ENCODE results near the gene PLCB3. TPM values are rescaled to one million over a fixed set of nuclear protein-coding genes. Genes with fewer than 3 reads are reported as not detected.
"Not testable (repeated sequence)": the region's sequence is repeated elsewhere in the genome, so short reads cannot be mapped to it uniquely, and the experiment has no call there.

Gene PLCB3
- total and polyA plus RNA-seq, 4 donors, result 12.7 to 16.9 (median 14.5) TPM

GRCh38 chr11:64307795-64308194, 56.5 kb downstream of the PLCB3 start:
- not testable (repeated sequence) for H3K27ac ChIP-seq (ENCODE audit: low read depth, low read length)
- H3K36me3 ChIP-seq (ENCODE audit: control insufficient read depth, insufficient read depth, low read length), result peaks cover 16% of the 10 kb centered on the region

GRCh38 chr11:64312947-64313346, 61.6 kb downstream of the PLCB3 start:
- H3K36me3 ChIP-seq (ENCODE audit: control insufficient read depth, insufficient read depth, low read length), result peaks cover 49% of the 10 kb centered on the region
- no peak for DNase-seq (ENCODE audit: low read depth in 4 of 6, low spot score in 6 of 6)
- no peak overlapping the region for H3K4me3 ChIP-seq (ENCODE audit: low read depth, low read length)
- WGBS (ENCODE audit: insufficient coverage), result 95% methylated on average over 10 of the region's 10 CpGs
- H3K4me1 ChIP-seq (ENCODE audit: control insufficient read depth, insufficient read depth, low read length), result peaks cover 14% of the 10 kb centered on the region
- H3K9me3 ChIP-seq (ENCODE audit: control insufficient read depth, insufficient read depth, low read length), result no peaks in the 10 kb centered on the region
- H3K27me3 ChIP-seq (ENCODE audit: control insufficient read depth, insufficient read depth, low read length), result no peaks in the 10 kb centered on the region
- H3K27ac ChIP-seq (ENCODE audit: low read depth, low read length), result no peak overlapping the region

More at GRCh38 chr11:64307795-64308194, 56.5 kb downstream of the PLCB3 start:
- H3K9me3 ChIP-seq (ENCODE audit: control insufficient read depth, insufficient read depth, low read length); H3K27me3 ChIP-seq (ENCODE audit: control insufficient read depth, insufficient read depth, low read length); DNase-seq (ENCODE audit: low read depth in 4 of 6, low spot score in 6 of 6); H3K4me3 ChIP-seq (ENCODE audit: low read depth, low read length): not testable (repeated sequence)
- 95% methylated on average over 4 of the region's 5 CpGs for WGBS (ENCODE audit: insufficient coverage)
- peaks cover 29% of the 10 kb centered on the region for H3K4me1 ChIP-seq (ENCODE audit: control insufficient read depth, insufficient read depth, low read length)

- WGBS (ENCODE audit: insufficient coverage), result 79% methylated on average over 16 of the region's 18 CpGs
- H3K9me3 ChIP-seq (ENCODE audit: control insufficient read depth, insufficient read depth, low read length), result no peaks in the 10 kb centered on the region
- H3K4me3 ChIP-seq (ENCODE audit: low read depth, low read length), result no peak overlapping the region
- peaks cover 14% of the 10 kb centered on the region for H3K4me1 ChIP-seq (ENCODE audit: control insufficient read depth, insufficient read depth, low read length)
- H3K27me3 ChIP-seq (ENCODE audit: control insufficient read depth, insufficient read depth, low read length), result no peaks in the 10 kb centered on the region
- H3K36me3 ChIP-seq (ENCODE audit: control insufficient read depth, insufficient read depth, low read length), result peaks cover 49% of the 10 kb centered on the region
- no peak for DNase-seq (ENCODE audit: low read depth in 4 of 6, low spot score in 6 of 6)
- H3K27ac ChIP-seq (ENCODE audit: low read depth, low read length), result no peak overlapping the region
Measured at GRCh38 chr11:64313491-64314145, 62.3 kb downstream of the PLCB3 start.

GRCh38 chr11:64314146-64314804, 62.9 kb downstream of the PLCB3 start:
- Histone ChIP-seq H3K4me3 (ENCODE audit: low read depth, low read length) (no peak overlapping the region), H3K27ac (ENCODE audit: low read depth, low read length) (no peak overlapping the region), H3K27me3 (ENCODE audit: control insufficient read depth, insufficient read depth, low read length) (no peaks in the 10 kb centered on the region), H3K4me1 (ENCODE audit: control insufficient read depth, insufficient read depth, low read length) (peaks cover 20% of the 10 kb centered on the region), H3K36me3 (ENCODE audit: control insufficient read depth, insufficient read depth, low read length) (peaks cover 49% of the 10 kb centered on the region), H3K9me3 (ENCODE audit: control insufficient read depth, insufficient read depth, low read length) (no peaks in the 10 kb centered on the region)
- DNase-seq (ENCODE audit: low read depth in 4 of 6, low spot score in 6 of 6), result no peak
- WGBS (ENCODE audit: insufficient coverage), result 91% methylated on average over 15 of the region's 19 CpGs

- no peak for DNase-seq (ENCODE audit: low read depth in 4 of 6, low spot score in 6 of 6)
- peaks cover 52% of the 10 kb centered on the region for H3K36me3 ChIP-seq (ENCODE audit: control insufficient read depth, insufficient read depth, low read length)
- no peak overlapping the region for H3K4me3 ChIP-seq (ENCODE audit: low read depth, low read length)
- no peaks in the 10 kb centered on the region for H3K27me3 ChIP-seq (ENCODE audit: control insufficient read depth, insufficient read depth, low read length)
- H3K9me3 ChIP-seq (ENCODE audit: control insufficient read depth, insufficient read depth, low read length), result no peaks in the 10 kb centered on the region
- peaks cover 24% of the 10 kb centered on the region for H3K4me1 ChIP-seq (ENCODE audit: control insufficient read depth, insufficient read depth, low read length)
- WGBS (ENCODE audit: insufficient coverage), result 88% methylated on average over 24 of the region's 24 CpGs
- H3K27ac ChIP-seq (ENCODE audit: low read depth, low read length), result no peak overlapping the region
Measured at GRCh38 chr11:64314805-64315561, 63.7 kb downstream of the PLCB3 start.

- not testable (repeated sequence) for H3K27ac ChIP-seq (ENCODE audit: low read depth, low read length); DNase-seq (ENCODE audit: low read depth in 4 of 6, low spot score in 6 of 6); H3K9me3 ChIP-seq (ENCODE audit: control insufficient read depth, insufficient read depth, low read length); H3K27me3 ChIP-seq (ENCODE audit: control insufficient read depth, insufficient read depth, low read length); H3K4me3 ChIP-seq (ENCODE audit: low read depth, low read length)
- Histone ChIP-seq H3K36me3 (ENCODE audit: control insufficient read depth, insufficient read depth, low read length) (peaks cover 57% of the 10 kb centered on the region), H3K4me1 (ENCODE audit: control insufficient read depth, insufficient read depth, low read length) (peaks cover 24% of the 10 kb centered on the region)
- 75% methylated on average over 21 of the region's 25 CpGs for WGBS (ENCODE audit: insufficient coverage)
Measured at GRCh38 chr11:64315667-64316526, 64.6 kb downstream of the PLCB3 start.

- H3K27ac ChIP-seq (ENCODE audit: low read depth, low read length), result peak overlapping the region; percentile 100
- WGBS (ENCODE audit: insufficient coverage), result 0% methylated on average over 27 of the region's 32 CpGs
- peaks cover 24% of the 10 kb centered on the region for H3K4me1 ChIP-seq (ENCODE audit: control insufficient read depth, insufficient read depth, low read length)
- H3K4me3 ChIP-seq (ENCODE audit: low read depth, low read length), result peak overlapping the region; percentile 98
- DNase-seq (ENCODE audit: low read depth in 4 of 6, low spot score in 6 of 6), result no peak
- H3K27me3 ChIP-seq (ENCODE audit: control insufficient read depth, insufficient read depth, low read length), result no peaks in the 10 kb centered on the region
- H3K9me3 ChIP-seq (ENCODE audit: control insufficient read depth, insufficient read depth, low read length), result no peaks in the 10 kb centered on the region
- H3K36me3 ChIP-seq (ENCODE audit: control insufficient read depth, insufficient read depth, low read length), result peaks cover 61% of the 10 kb centered on the region
Measured at GRCh38 chr11:64316672-64317324, 65.5 kb downstream of the PLCB3 start.

GRCh38 chr11:64317325-64317960, 66.1 kb downstream of the PLCB3 start, which contains the start of gene TRMT112:
Gene TRMT112, minus strand, starts transcription at chr11:64317559. Its CDS starts 33 bp downstream, at chr11:64317526.
- DNase-seq (ENCODE audit: low read depth in 4 of 6, low spot score in 6 of 6), result peak; percentile 93 to 100 (median 95)
- under 1% methylated on average over 43 of the region's 43 CpGs for WGBS (ENCODE audit: insufficient coverage)
- peaks cover 24% of the 10 kb centered on the region for H3K4me1 ChIP-seq (ENCODE audit: control insufficient read depth, insufficient read depth, low read length)
- H3K36me3 ChIP-seq (ENCODE audit: control insufficient read depth, insufficient read depth, low read length), result peaks cover 64% of the 10 kb centered on the region
- no peaks in the 10 kb centered on the region for H3K27me3 ChIP-seq (ENCODE audit: control insufficient read depth, insufficient read depth, low read length)
- no peaks in the 10 kb centered on the region for H3K9me3 ChIP-seq (ENCODE audit: control insufficient read depth, insufficient read depth, low read length)
- H3K4me3 ChIP-seq (ENCODE audit: low read depth, low read length), result peak within 1 kb of the TSS; percentile 98
- H3K27ac ChIP-seq (ENCODE audit: low read depth, low read length), result peak within 1 kb of the TSS; percentile 100
